IMR-90 (cell line): ENCODE measurements around the gene ACSF2. TPM values are rescaled to one million over a fixed set of nuclear protein-coding genes. Genes with fewer than 3 reads are reported as not detected.
A peak's percentile ranks its signal among the peaks of the same experiment; 100 is the strongest.

Experiments used
- ATAC-seq: fragments of 200-7000 bp; cut with Tn5 transposase; 2 replicates; pipeline ENCODE4 v1.9.1; 2020; ENCODE audit warnings: low read depth, mild to moderate bottlenecking, moderate library complexity
- BruUV-seq: library from RNA; stranded (reverse); fragments of 400-500 nt; replicated peaks from 2 replicates; lab custom pipeline; 2021; lab: Mats Ljungman, UMichigan
- CTCF ChIA-PET: fragments of 300-600 bp; formaldehyde crosslinking; extraction: SDS; loops from one replicate; lab custom pipeline; 2021; ENCODE audit warnings: antibody characterized with exemption; lab: Yijun Ruan, JAX
- POLR2A ChIA-PET: fragments of 300-600 bp; sonication (Branson Sonifier 250); formaldehyde crosslinking; loops from one replicate; lab custom pipeline; 2022; ENCODE audit warnings: antibody characterized with exemption; ENCODE audit not compliant: unreplicated experiment; lab: Charles Lee
- DNase-seq: peaks from one replicate; pipeline ENCODE4 v3.0.0; 2013
- H2AFZ ChIP-seq: replicated peaks from 2 replicates; pipeline ENCODE3; 2013; ENCODE audit warnings: low read length, mild to moderate bottlenecking; ENCODE audit not compliant: poor library complexity
- H2AK5ac ChIP-seq: 2 replicates; pipeline ENCODE4 v1.6.1; 2013; ENCODE audit warnings: low read depth, low read length, inconsistent platforms
- H2AK9ac ChIP-seq: replicated peaks from 2 replicates; pipeline ENCODE3; 2013; ENCODE audit warnings: mild to moderate bottlenecking, low read depth, low read length, moderate library complexity; ENCODE audit not compliant: poor library complexity
- H2BK120ac ChIP-seq: 2 replicates; pipeline ENCODE4 v1.6.1; 2013; ENCODE audit warnings: low read depth, low read length, inconsistent platforms
- H2BK15ac ChIP-seq: 3 replicates; pipeline ENCODE4 v1.6.1; 2013; ENCODE audit warnings: low read depth, low read length, inconsistent platforms
- H2BK20ac ChIP-seq: 2 replicates; pipeline ENCODE4 v1.6.1; 2013; ENCODE audit warnings: low read depth, mild to moderate bottlenecking, inconsistent platforms, low read length, moderate library complexity
- H2BK5ac ChIP-seq: 2 replicates; pipeline ENCODE4 v1.6.1; 2013; ENCODE audit warnings: mild to moderate bottlenecking, low read depth, low read length, inconsistent platforms; ENCODE audit not compliant: poor library complexity, severe bottlenecking
- H3K14ac ChIP-seq: replicated peaks from 2 replicates; pipeline ENCODE4 v1.6.1; 2013; ENCODE audit warnings: low read depth, low read length, inconsistent platforms
- H3K18ac ChIP-seq: 2 replicates; pipeline ENCODE4 v1.6.1; 2013; ENCODE audit warnings: low read depth, low read length, control low read depth
- H3K23ac ChIP-seq: 2 replicates; pipeline ENCODE4 v1.6.1; 2013; ENCODE audit warnings: low read depth, low read length, inconsistent platforms
- H3K27ac ChIP-seq: 2 replicates; pipeline ENCODE4 v1.5.1; 2013; ENCODE audit warnings: mild to moderate bottlenecking, control low read depth, low read length; ENCODE audit not compliant: insufficient read depth
- H3K27me3 ChIP-seq: 2 replicates; pipeline ENCODE4 v1.6.1; 2013; ENCODE audit warnings: low read length; ENCODE audit not compliant: control insufficient read depth, insufficient read depth
- H3K36me3 ChIP-seq: 2 replicates; pipeline ENCODE4 v1.6.1; 2013; ENCODE audit warnings: low read length, mixed read lengths; ENCODE audit not compliant: control insufficient read depth, insufficient read depth
- H3K4ac ChIP-seq: 2 replicates; pipeline ENCODE4 v1.6.1; 2013; ENCODE audit warnings: low read depth, low read length, inconsistent platforms
- H3K4me1 ChIP-seq: 2 replicates; pipeline ENCODE4 v1.6.1; 2013; ENCODE audit warnings: low read length, mixed read lengths; ENCODE audit not compliant: control insufficient read depth, insufficient read depth
- H3K4me2 ChIP-seq: 2 replicates; pipeline ENCODE4 v1.6.1; 2013; ENCODE audit warnings: low read depth, mild to moderate bottlenecking, control low read depth, low read length, moderate library complexity
- H3K4me3 ChIP-seq: 2 replicates; pipeline ENCODE4 v1.5.1; 2013; ENCODE audit warnings: low read depth, mild to moderate bottlenecking, control low read depth, low read length, moderate library complexity; ENCODE audit not compliant: insufficient read depth
- H3K56ac ChIP-seq: 2 replicates; pipeline ENCODE4 v1.6.1; 2013; ENCODE audit warnings: low read length, inconsistent platforms; ENCODE audit not compliant: insufficient read depth; ENCODE audit errors: extremely low read depth
- H3K79me1 ChIP-seq, 2 experiments: 2 replicates each; pipeline ENCODE4 v1.6.1; 2013; ENCODE audit warnings: low read length in 2 of 2, inconsistent platforms in 1 of 2, low read depth in 1 of 2
- H3K9ac ChIP-seq: 2 replicates; pipeline ENCODE4 v1.6.1; 2013; ENCODE audit warnings: low read depth, low read length, control low read depth
- H3K9me1 ChIP-seq: 2 replicates; pipeline ENCODE4 v1.6.1; 2013; ENCODE audit warnings: low read length, inconsistent platforms; ENCODE audit not compliant: insufficient read depth
- H3K9me3 ChIP-seq: 2 replicates; pipeline ENCODE4 v1.6.1; 2013; ENCODE audit warnings: low read length; ENCODE audit not compliant: control insufficient read depth, insufficient read depth
- H4K20me1 ChIP-seq: 2 replicates; pipeline ENCODE4 v1.6.1; 2013; ENCODE audit warnings: low read length, inconsistent platforms; ENCODE audit not compliant: insufficient read depth
- H4K5ac ChIP-seq: 2 replicates; pipeline ENCODE4 v1.6.1; 2013; ENCODE audit warnings: mild to moderate bottlenecking, low read depth, low read length, control low read depth
- H4K8ac ChIP-seq, 2 experiments: 2 replicates each; pipeline ENCODE4 v1.6.1; 2013; ENCODE audit warnings: low read depth in 2 of 2, low read length in 2 of 2, control low read depth in 1 of 2, inconsistent platforms in 1 of 2
- H4K91ac ChIP-seq: 2 replicates; pipeline ENCODE4 v1.6.1; 2013; ENCODE audit warnings: low read depth, low read length, inconsistent platforms; ENCODE audit not compliant: insufficient read depth
- BHLHE40 ChIP-seq: fragments of 150-350 bp; IDR thresholded peaks from 2 replicates; pipeline ENCODE4 v1.6.1; 2016; ENCODE audit warnings: mild to moderate bottlenecking, low read depth, low read length
- CEBPB ChIP-seq: IDR thresholded peaks from 2 replicates; pipeline ENCODE4 v1.6.1; 2012; ENCODE audit warnings: low read depth, low read length, improper control_type of control experiment
- CHD1 ChIP-seq: IDR thresholded peaks from 2 replicates; pipeline ENCODE4 v1.6.1; 2012; ENCODE audit warnings: low read depth, low read length, improper control_type of control experiment
- CTCF ChIP-seq: conservative IDR thresholded peaks from 2 replicates; pipeline ENCODE4 v1.5.1; 2012; ENCODE audit warnings: mild to moderate bottlenecking, low read depth, low read length, improper control_type of control experiment
- ELK1 ChIP-seq: fragments of 150-350 bp; IDR thresholded peaks from 2 replicates; pipeline ENCODE4 v1.6.1; 2016; ENCODE audit warnings: low read depth, mild to moderate bottlenecking, low read length, moderate library complexity, borderline replicate concordance
- MAFK ChIP-seq: IDR thresholded peaks from 2 replicates; pipeline ENCODE4 v1.6.1; 2012; ENCODE audit warnings: low read depth, low read length, improper control_type of control experiment
- MAZ ChIP-seq: IDR thresholded peaks from 2 replicates; pipeline ENCODE4 v1.6.1; 2012; ENCODE audit warnings: low read depth, mild to moderate bottlenecking, low read length, improper control_type of control experiment, moderate library complexity, borderline replicate concordance
- MXI1 ChIP-seq: IDR thresholded peaks from 2 replicates; pipeline ENCODE4 v1.6.1; 2012; ENCODE audit warnings: low read depth, mild to moderate bottlenecking, low read length, moderate library complexity, borderline replicate concordance
- POLR2A ChIP-seq: IDR thresholded peaks from 2 replicates; pipeline ENCODE4 v1.6.1; 2012; ENCODE audit warnings: mild to moderate bottlenecking, low read depth, low read length
- RAD21 ChIP-seq: IDR thresholded peaks from 2 replicates; pipeline ENCODE4 v1.6.1; 2012; ENCODE audit warnings: low read length, improper control_type of control experiment
- RCOR1 ChIP-seq: IDR thresholded peaks from 2 replicates; pipeline ENCODE4 v1.6.1; 2012; ENCODE audit warnings: mild to moderate bottlenecking, low read length, improper control_type of control experiment; ENCODE audit not compliant: insufficient replicate concordance
- RFX5 ChIP-seq: IDR thresholded peaks from 2 replicates; pipeline ENCODE4 v1.8.0; 2012; ENCODE audit warnings: low read depth, mild to moderate bottlenecking, low read length, moderate library complexity
- SMC3 ChIP-seq: fragments of 150-350 bp; IDR thresholded peaks from 2 replicates; pipeline ENCODE4 v1.6.1; 2016; ENCODE audit warnings: low read depth, mild to moderate bottlenecking, antibody characterized with exemption, low read length, moderate library complexity
- USF2 ChIP-seq: fragments of 150-350 bp; IDR thresholded peaks from 2 replicates; pipeline ENCODE4 v1.6.1; 2017; ENCODE audit warnings: mild to moderate bottlenecking, antibody characterized with exemption, low read length, low read depth
- WGBS, 2 experiments: methylation state at CpG; one replicate each; pipeline versions ENCODE4 v1.1.5 to v1.1.7; 2013; ENCODE audit warnings: missing lambda C conversion rate in 2 of 2; ENCODE audit not compliant: insufficient read length in 1 of 2; ENCODE audit errors: extremely low coverage in 2 of 2; 5-methylcytosine and 5-hydroxymethylcytosine counted together
- dilution Hi-C: fragments of 300-500 bp; cut with HindIII; formaldehyde crosslinking; loops from one replicate; pipeline ENCODE4 v1.14.3; 2018; ENCODE audit warnings: low sequenced_read_pairs; ENCODE audit not compliant: unreplicated experiment
- in situ Hi-C: fragments of 300-500 bp; cut with MboI; formaldehyde crosslinking; loops from 3 replicates; pipeline ENCODE4 v1.14.3; 2019; ENCODE audit warnings: low sequenced_read_pairs, inconsistent platforms, mixed read lengths
- intact Hi-C: fragments of 100-400 bp; cut with micrococcal nuclease; formaldehyde crosslinking; loops from 2 replicates; pipeline ENCODE4 v1.10.0; 2022
- polyA plus RNA-seq, 3 experiments: library from polyadenylated mRNA; depleted of rRNA; stranded (reverse); fragments of >200 nt; gene quantifications; 2 replicates each; pipeline ENCODE4 v1.2.3, GENCODE V29; 2012; ENCODE audit warnings: low replicate concordance in 1 of 3
- total RNA-seq: library from RNA; depleted of rRNA; stranded (reverse); fragments of >200 nt; gene quantifications from 2 replicates; pipeline ENCODE4 v1.2.3, GENCODE V29; 2012

The ACSF2 gene
- total and polyA plus RNA-seq, 2 of the 4 experiments (the other 2 are of a cell fraction), result 18.5 to 27.2 TPM

GRCh38 chr17:50468304-50469207, 42.5 kb downstream of the ACSF2 start, which contains the start of gene CHAD:
Gene CHAD, minus strand, starts transcription at chr17:50468880. Its CDS starts 67 bp downstream, at chr17:50468813.
- Histone ChIP-seq H3K56ac (no peak within 1 kb of the TSS), H3K9me3 (no peaks in the 10 kb centered on the region), H3K9me1 (no peaks in the 10 kb centered on the region), H3K4me3 (no peak within 1 kb of the TSS), H3K27ac (no peak within 1 kb of the TSS), H2BK120ac (no peak within 1 kb of the TSS), H3K9ac (no peak within 1 kb of the TSS), H2BK5ac (no peak within 1 kb of the TSS), H3K14ac (no peak within 1 kb of the TSS), H3K79me1 (no peaks in the 10 kb centered on the region), H2AK5ac (no peak within 1 kb of the TSS), H2AK9ac (no peak within 1 kb of the TSS), H4K91ac (no peak within 1 kb of the TSS), H4K8ac (no peak within 1 kb of the TSS), H4K5ac (no peak within 1 kb of the TSS), H3K27me3 (peaks cover 27% of the 10 kb centered on the region), H2AFZ (peak within 1 kb of the TSS; percentile 29), H3K36me3 (peaks cover 10% of the 10 kb centered on the region; the same call in 1 of the 2 replicates), H3K23ac (no peak within 1 kb of the TSS), H2BK15ac (no peak within 1 kb of the TSS), H3K4me2 (peak within 1 kb of the TSS; percentile 75), H4K20me1 (no peaks in the 10 kb centered on the region; the same call in 1 of the 2 replicates), H3K4ac (no peak within 1 kb of the TSS), H3K4me1 (peaks cover 2% of the 10 kb centered on the region), H2BK20ac (no peak within 1 kb of the TSS), H3K18ac (no peak within 1 kb of the TSS)
- no peak for TF ChIP-seq RAD21
- TF ChIP-seq MXI1, result no peak
- TF ChIP-seq CHD1, result no peak
- TF ChIP-seq MAZ, result no peak; the same call in 1 of the 2 replicates
- TF ChIP-seq POLR2A, result no peak
- TF ChIP-seq MAFK, result no peak
- no peak for TF ChIP-seq BHLHE40
- no peak for TF ChIP-seq CEBPB
- TF ChIP-seq RFX5, result no peak
- no peak for TF ChIP-seq ELK1
- no peak for TF ChIP-seq USF2
- no peak for TF ChIP-seq CTCF
- no peak for TF ChIP-seq SMC3
- TF ChIP-seq RCOR1, result no peak
- CTCF ChIA-PET, result interaction anchor here (0.6 kb wide), 1 partner anchor 8 kb away, joined by 3 read pairs; no protein-coding TSS in a partner anchor
- dilution Hi-C loops (no loop called here), in situ Hi-C loops (no loop called here), intact Hi-C loops (no loop called here)
- ATAC-seq (peak; percentile 75), DNase-seq (no peak)
- POLR2A ChIA-PET, result interaction anchor here (0.7 kb wide), 1 partner anchor 1429 kb away, joined by 4 read pairs; no protein-coding TSS in a partner anchor
- no TSS peak for BruUV-seq
- WGBS, 2 experiments, result 33% methylated on average over 36 of the region's 71 CpGs; no CpG with 5 or more reads in 1 of the 2 experiments
